IPS-NIHi7 (cell line): ENCODE results near the gene GFRA1.

Experiments
- DNase-seq: peaks from one replicate; pipeline ENCODE4 v3.0.0; 2012; ENCODE audit warnings: mixed read lengths; ENCODE audit errors: extremely low spot score

Gene GFRA1

GRCh38 chr10:116241642-116242410 is 31.2 kb downstream of the GFRA1 start:
- DNase-seq, result no peak

- no peak for DNase-seq
Observed at GRCh38 chr10:116241085-116241484, 31.9 kb downstream of the GFRA1 start.

GRCh38 chr10:116240157-116240950 is 32.7 kb downstream of the GFRA1 start:
- DNase-seq, result no peak

GRCh38 chr10:116239229-116239628 is 33.8 kb downstream of the GFRA1 start:
- DNase-seq, result no peak

- DNase-seq, result no peak
Observed at GRCh38 chr10:116237970-116238369, 35.0 kb downstream of the GFRA1 start.

- DNase-seq, result no peak
Observed at GRCh38 chr10:116237260-116237659, 35.7 kb downstream of the GFRA1 start.

- DNase-seq, result no peak
Observed at GRCh38 chr10:116233230-116233629, 39.8 kb downstream of the GFRA1 start.

GRCh38 chr10:116232613-116233012 is 40.4 kb downstream of the GFRA1 start:
- DNase-seq, result no peak

- DNase-seq, result no peak
Observed at GRCh38 chr10:116226766-116227165, 46.2 kb downstream of the GFRA1 start.

- no peak for DNase-seq
Observed at GRCh38 chr10:116226053-116226452, 47.0 kb downstream of the GFRA1 start.

- no peak for DNase-seq
Observed at GRCh38 chr10:116223289-116223688, 49.7 kb downstream of the GFRA1 start.

GRCh38 chr10:116221053-116221452 is 52.0 kb downstream of the GFRA1 start:
- DNase-seq, result no peak

- DNase-seq, result no peak
Observed at GRCh38 chr10:116216676-116217075, 56.3 kb downstream of the GFRA1 start.

- no peak for DNase-seq
Observed at GRCh38 chr10:116215651-116216050, 57.4 kb downstream of the GFRA1 start.

- DNase-seq, result no peak
Observed at GRCh38 chr10:116211682-116212081, 61.3 kb downstream of the GFRA1 start.

- DNase-seq, result no peak
Observed at GRCh38 chr10:116210588-116211346, 62.2 kb downstream of the GFRA1 start.

- DNase-seq, result no peak
Observed at GRCh38 chr10:116209781-116210180, 63.2 kb downstream of the GFRA1 start.

- DNase-seq, result no peak
Observed at GRCh38 chr10:116208956-116209567, 63.9 kb downstream of the GFRA1 start.

- no peak for DNase-seq
Observed at GRCh38 chr10:116207690-116208089, 65.3 kb downstream of the GFRA1 start.

GRCh38 chr10:116203661-116204060 is 69.3 kb downstream of the GFRA1 start:
- no peak for DNase-seq

- no peak for DNase-seq
Observed at GRCh38 chr10:116201670-116202430, 71.2 kb downstream of the GFRA1 start.
